GM19395 (cell line): Measurements from ENCODE around the gene PIK3AP1.
"Not testable (repeated sequence)": the region's sequence is repeated elsewhere in the genome, so short reads cannot be mapped to it uniquely, and the experiment has no call there.

Experiments used
- ATAC-seq: cut with Tn5 transposase; IDR thresholded peaks from one replicate; pipeline ENCODE4 v1.9.1; 2021; ENCODE audit warnings: mild to moderate bottlenecking, moderate library complexity; ENCODE audit not compliant: unreplicated experiment

PIK3AP1 gene

GRCh38 chr10:96586419-96587263 lies 133.7 kb downstream of the PIK3AP1 start, which contains the start of gene TM9SF3:
Gene TM9SF3, minus strand, starts transcription at chr10:96587012. Its CDS starts 177 bp downstream, at chr10:96586835.
- ATAC-seq, result peak; percentile 67

- peak; percentile 20 for ATAC-seq
These were observed 134.4 kb downstream of the PIK3AP1 start for GRCh38 chr10:96585736-96586418.

- no peak for ATAC-seq
These were observed 135.8 kb downstream of the PIK3AP1 start for GRCh38 chr10:96584474-96584873.

GRCh38 chr10:96584035-96584434 lies 136.3 kb downstream of the PIK3AP1 start:
- ATAC-seq, result no peak

GRCh38 chr10:96579133-96579532 lies 141.2 kb downstream of the PIK3AP1 start:
- no peak for ATAC-seq

GRCh38 chr10:96578633-96579032 lies 141.7 kb downstream of the PIK3AP1 start:
- no peak for ATAC-seq

- no peak for ATAC-seq
These were observed 142.3 kb downstream of the PIK3AP1 start for GRCh38 chr10:96578022-96578421.

- no peak for ATAC-seq
These were observed 143.2 kb downstream of the PIK3AP1 start for GRCh38 chr10:96577069-96577468.

GRCh38 chr10:96576277-96576980 lies 143.9 kb downstream of the PIK3AP1 start:
- ATAC-seq, result no peak

GRCh38 chr10:96574564-96574963 lies 145.8 kb downstream of the PIK3AP1 start:
- ATAC-seq, result not testable (repeated sequence)

GRCh38 chr10:96573036-96573435 lies 147.3 kb downstream of the PIK3AP1 start:
- no peak for ATAC-seq

- ATAC-seq, result no peak
These were observed 149.0 kb downstream of the PIK3AP1 start for GRCh38 chr10:96570983-96571964.

GRCh38 chr10:96570511-96570910 lies 149.8 kb downstream of the PIK3AP1 start:
- ATAC-seq, result no peak

- ATAC-seq, result no peak
These were observed 151.9 kb downstream of the PIK3AP1 start for GRCh38 chr10:96568402-96568801.

- ATAC-seq, result no peak
These were observed 154.5 kb downstream of the PIK3AP1 start for GRCh38 chr10:96565774-96566173.

GRCh38 chr10:96560966-96561887 lies 159.1 kb downstream of the PIK3AP1 start:
- ATAC-seq, result no peak

GRCh38 chr10:96560489-96560888 lies 159.8 kb downstream of the PIK3AP1 start:
- no peak for ATAC-seq

- ATAC-seq, result no peak
These were observed 164.3 kb downstream of the PIK3AP1 start for GRCh38 chr10:96556003-96556402.

GRCh38 chr10:96555330-96555729 lies 165.0 kb downstream of the PIK3AP1 start:
- no peak for ATAC-seq
